ENCODE measurements around the gene ZNF106. TPM values are rescaled to one million over a fixed set of nuclear protein-coding genes. Genes with fewer than 3 reads are reported as not detected.

ZNF106 gene
- total RNA-seq, 4 donors from 2014 or later: 109 to 166 (median 156) TPM

GRCh38 chr15:42405863-42406482, 85.0 kb downstream of the ZNF106 start:
- TF ChIP-seq CTCF (IDR thresholded peaks at IDR 0.05; ENCODE audit: low read depth): no peak

GRCh38 chr15:42404461-42405235, 86.3 kb downstream of the ZNF106 start:
- no peak for TF ChIP-seq CTCF (IDR thresholded peaks at IDR 0.05; ENCODE audit: low read depth)

- no peak for TF ChIP-seq CTCF (IDR thresholded peaks at IDR 0.05; ENCODE audit: low read depth)
Observed at GRCh38 chr15:42403389-42403788, 87.6 kb downstream of the ZNF106 start.

GRCh38 chr15:42402455-42403205, 88.3 kb downstream of the ZNF106 start:
- no peak for TF ChIP-seq CTCF (IDR thresholded peaks at IDR 0.05; ENCODE audit: low read depth)

GRCh38 chr15:42401544-42402454, 89.1 kb downstream of the ZNF106 start:
- TF ChIP-seq CTCF (IDR thresholded peaks at IDR 0.05; ENCODE audit: low read depth): no peak

GRCh38 chr15:42395838-42396237, 95.1 kb downstream of the ZNF106 start:
- no peak for TF ChIP-seq CTCF (IDR thresholded peaks at IDR 0.05; ENCODE audit: low read depth)
